Endothelial cell of umbilical vein (primary cell): ENCODE data around the gene IL22RA2. TPM values are rescaled to one million over a fixed set of nuclear protein-coding genes. Genes with fewer than 3 reads are reported as not detected.

ENCODE experiments used
- BruUV-seq: library from RNA; stranded (reverse); fragments of 400-500 nt; replicated peaks from 2 replicates; lab custom pipeline; 2021; lab: Mats Ljungman, UMichigan
- CTCF ChIA-PET: fragments of 300-600, 350-600 bp; sonication (Branson Sonifier 250); formaldehyde crosslinking; loops from one replicate; lab custom pipeline; 2021; ENCODE audit warnings: antibody characterized with exemption, inconsistent platforms; lab: Charles Lee
- POLR2A ChIA-PET: fragments of 300-600, 350-600 bp; sonication (Branson Sonifier 250); formaldehyde crosslinking; loops from one replicate; lab custom pipeline; 2021; ENCODE audit warnings: antibody characterized with exemption, inconsistent platforms; lab: Charles Lee
- DNase-seq: peaks from one replicate; pipeline ENCODE4 v3.0.0-alpha.2; 2011; ENCODE audit warnings: low read depth, low spot score
- FAIRE-seq: peaks from 2 replicates; lab custom pipeline; 2011; peaks lifted over from hg19 to GRCh38; lab: Jason Lieb, UNC
- H2AFZ ChIP-seq: 2 replicates; pipeline ENCODE4 v1.6.0; 2012; ENCODE audit warnings: low read depth, low read length, control low read depth, inconsistent platforms
- H3K27ac ChIP-seq: 2 replicates; pipeline ENCODE4 v1.5.1; 2011; ENCODE audit warnings: low read depth, mild to moderate bottlenecking, control low read depth, low read length, moderate library complexity; ENCODE audit not compliant: insufficient read depth
- H3K27me3 ChIP-seq, 2 experiments: 2 replicates each; pipeline versions ENCODE4 v1.6.0 to v1.6.1; 2011; ENCODE audit warnings: low read length in 2 of 2, mixed read lengths in 1 of 2; ENCODE audit not compliant: control insufficient read depth in 2 of 2, insufficient read depth in 2 of 2
- H3K36me3 ChIP-seq, 2 experiments: 2 replicates in 1 of 2; 3 replicates in 1 of 2; pipeline ENCODE4 v1.5.1; 2011; ENCODE audit warnings: low read length in 2 of 2, mild to moderate bottlenecking in 1 of 2, moderate library complexity in 1 of 2; ENCODE audit not compliant: control insufficient read depth in 2 of 2, insufficient read depth in 2 of 2; ENCODE audit errors: extremely low read depth in 1 of 2
- H3K4me1 ChIP-seq: 3 replicates; pipeline ENCODE4 v1.5.1; 2011; ENCODE audit warnings: mild to moderate bottlenecking, low read length; ENCODE audit not compliant: control insufficient read depth, insufficient read depth; ENCODE audit errors: extremely low read depth
- H3K4me2 ChIP-seq: 2 replicates; pipeline ENCODE4 v1.6.1; 2011; ENCODE audit warnings: low read length, control low read depth, mixed read lengths; ENCODE audit not compliant: insufficient read depth
- H3K4me3 ChIP-seq, 3 experiments: fragments of 200-600 bp in 1 of 3; sonication (generic), shearing (Covaris generic) in 1 of 3; replicated peaks in 1 of 3; 2 replicates each; pipeline ENCODE4 v1.5.1; 2011 to 2016; ENCODE audit warnings: control low read depth in 3 of 3, low read length in 3 of 3, mild to moderate bottlenecking in 2 of 3, inconsistent platforms in 1 of 3, low read depth in 1 of 3, moderate library complexity in 1 of 3; ENCODE audit not compliant: insufficient read depth in 1 of 3
- H3K79me2 ChIP-seq: 2 replicates; pipeline ENCODE4 v1.6.0; 2012; ENCODE audit warnings: low read length, inconsistent platforms; ENCODE audit not compliant: control insufficient read depth, insufficient read depth
- H3K9ac ChIP-seq: replicated peaks from 2 replicates; pipeline ENCODE3; 2011; ENCODE audit warnings: low read length, control low read depth; ENCODE audit not compliant: insufficient read depth; ENCODE audit errors: extremely low read depth
- H3K9me1 ChIP-seq: replicated peaks from 3 replicates; pipeline ENCODE4 v1.6.0; 2011; ENCODE audit warnings: mild to moderate bottlenecking, low read length; ENCODE audit not compliant: control insufficient read depth, insufficient read depth; ENCODE audit errors: extremely low read depth
- H3K9me3 ChIP-seq: replicated peaks from 2 replicates; pipeline ENCODE4 v1.5.1; 2012; ENCODE audit warnings: low read length, inconsistent platforms; ENCODE audit not compliant: control insufficient read depth, insufficient read depth
- H4K20me1 ChIP-seq: replicated peaks from 2 replicates; pipeline ENCODE3; 2011; ENCODE audit warnings: mild to moderate bottlenecking, low read length; ENCODE audit not compliant: control insufficient read depth, insufficient read depth; ENCODE audit errors: extremely low read depth
- CTCF ChIP-seq, 2 donors: IDR thresholded peaks; 1 replicate in 1 of 2; 2 replicates in 1 of 2; pipeline ENCODE4 v1.5.1; 2011; ENCODE audit warnings: low read length in 2 of 2, mild to moderate bottlenecking in 2 of 2, moderate library complexity in 2 of 2, control low read depth in 1 of 2, inconsistent platforms in 1 of 2, low read depth in 1 of 2; ENCODE audit not compliant: insufficient read depth in 1 of 2; ENCODE audit errors: extremely low read depth in 1 of 2
- EZH2 ChIP-seq: IDR thresholded peaks from 2 replicates; pipeline ENCODE4 v1.6.1; 2012; ENCODE audit warnings: borderline replicate concordance, low read depth, mild to moderate bottlenecking, moderate library complexity, low read length, inconsistent platforms; ENCODE audit not compliant: severe bottlenecking
- FOS ChIP-seq: IDR thresholded peaks from 2 replicates; pipeline ENCODE4 v1.6.1; 2011; ENCODE audit warnings: mild to moderate bottlenecking, low read length, moderate library complexity, borderline replicate concordance; ENCODE audit not compliant: insufficient read depth
- GATA2 ChIP-seq: IDR thresholded peaks from 2 replicates; pipeline ENCODE4 v1.7.0; 2011; ENCODE audit warnings: low read depth, mild to moderate bottlenecking, moderate library complexity, mixed read lengths, low read length; ENCODE audit not compliant: insufficient read length, insufficient read depth
- JUN ChIP-seq: IDR thresholded peaks from 2 replicates; pipeline ENCODE4 v1.6.1; 2011; ENCODE audit warnings: borderline replicate concordance, low read depth; ENCODE audit not compliant: insufficient read length, insufficient read depth
- MAX ChIP-seq: IDR thresholded peaks from 2 replicates; pipeline ENCODE4 v1.6.1; 2011; ENCODE audit not compliant: insufficient read depth, insufficient read length
- MYC ChIP-seq: IDR thresholded peaks from one replicate; pipeline ENCODE4 v1.6.1; 2011; ENCODE audit warnings: mild to moderate bottlenecking, low read depth, low read length
- POLR2A ChIP-seq: IDR thresholded peaks from 2 replicates; pipeline ENCODE4 v1.6.1; 2012; ENCODE audit warnings: low read depth, mild to moderate bottlenecking, control low read depth, low read length
- POLR2AphosphoS5 ChIP-seq: IDR thresholded peaks from 2 replicates; pipeline ENCODE4 v1.6.1; 2012; ENCODE audit warnings: low read depth, mild to moderate bottlenecking, control low read depth, low read length, moderate library complexity; ENCODE audit not compliant: insufficient read depth
- dilution Hi-C: fragments of 300-500 bp; cut with MboI; formaldehyde crosslinking; loops from one replicate; pipeline ENCODE4 v1.15.0; 2019; ENCODE audit warnings: low sequenced_read_pairs; ENCODE audit not compliant: extremely low pct_ligation_motif_present
- intact Hi-C: fragments of 100-400 bp; cut with micrococcal nuclease; formaldehyde crosslinking; loops from one replicate; pipeline ENCODE4 v1.10.0; 2022
- polyA plus RNA-seq, 4 experiments: library from polyadenylated mRNA; depleted of rRNA in 3 of 4; stranded (reverse) in 3 of 4; unstranded in 1 of 4; fragments of >200 nt; gene quantifications; 2 replicates each; pipeline versions ENCODE4 v1.2.1 to v1.2.3, GENCODE V29; 2011 to 2012; ENCODE audit warnings: missing spikeins in 1 of 4
- total RNA-seq: library from RNA; stranded (reverse); gene quantifications from 2 replicates; pipeline ENCODE4 v1.2.3, GENCODE V29; 2021

The IL22RA2 gene
- total and polyA plus RNA-seq, 2 donors (not counting 3 experiments of a cell fraction or from before 2014, with no cell fraction given): not detected

DNA sequence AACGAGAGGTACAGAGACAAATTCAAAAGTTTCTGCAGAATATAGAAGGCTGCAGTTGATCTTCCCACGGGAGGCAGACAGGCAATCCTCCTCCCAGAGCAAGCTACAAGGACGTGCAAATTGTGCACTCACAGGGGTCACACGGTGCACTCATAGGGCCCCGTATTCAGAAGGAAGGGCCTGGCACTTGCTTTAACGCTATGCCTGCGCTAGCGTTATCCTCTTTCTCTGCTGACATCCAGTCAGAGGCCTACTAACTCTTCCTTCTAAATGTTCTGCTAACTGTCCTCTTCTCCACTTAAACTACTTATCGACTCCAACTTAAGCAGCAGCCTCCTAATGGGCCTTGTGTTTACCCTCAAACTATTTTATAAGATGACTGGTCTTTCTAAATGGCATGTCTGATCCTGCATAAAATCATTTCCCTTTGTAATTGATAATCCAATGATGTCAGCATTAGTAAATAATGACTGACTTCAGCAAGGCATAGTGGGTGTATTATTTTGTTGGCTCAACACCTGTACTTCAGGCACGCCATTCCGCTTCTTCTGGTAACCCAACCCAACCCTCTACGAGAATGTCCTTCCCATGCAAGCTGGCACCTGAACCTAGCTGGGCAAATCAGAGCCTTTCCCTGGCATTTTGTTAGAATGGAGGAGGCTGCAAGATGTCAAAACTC, 43.6 kb upstream of the IL22RA2 start:
- dilution Hi-C loops (no loop called here), intact Hi-C loops (loop anchor here (5.0 kb wide), 1 partner anchor 95 kb away; no protein-coding TSS in a partner anchor)
- FAIRE-seq: no peak
- no TSS peak for BruUV-seq
- Histone ChIP-seq H3K9me1 (no peaks in the 10 kb centered on the region), H3K36me3 (no peaks in the 10 kb centered on the region), H3K27ac (no peak overlapping the region), H3K4me1 (peaks cover 36% of the 10 kb centered on the region), H3K9me3 (no peaks in the 10 kb centered on the region), H3K4me3 (no peak overlapping the region), H3K9ac (no peak overlapping the region), H3K4me2 (no peak overlapping the region), H4K20me1 (no peaks in the 10 kb centered on the region), H2AFZ (no peak overlapping the region), H3K79me2 (peaks cover 49% of the 10 kb centered on the region), H3K27me3 (no peaks in the 10 kb centered on the region)
- DNase-seq: no peak
- ChIA-PET CTCF (interaction anchor here (1.0 to 1.1 kb wide), 2 partner anchors 54 to 97 kb away, joined by 3 to 9 read pairs; no protein-coding TSS in a partner anchor), POLR2A (no interaction called here)
- TF ChIP-seq JUN (no peak), MAX (no peak), GATA2 (no peak), EZH2 (no peak), POLR2A (no peak), POLR2AphosphoS5 (no peak), CTCF (IDR thresholded peaks at IDR 0.05; ENCODE audit: extremely low read depth in 1 of 2, insufficient read depth in 1 of 2, low read depth in 1 of 2, low read length in 2 of 2) (no peak), FOS (no peak), MYC (no peak)
